ENCODE data around the gene E2F6.

The E2F6 gene, protein sequence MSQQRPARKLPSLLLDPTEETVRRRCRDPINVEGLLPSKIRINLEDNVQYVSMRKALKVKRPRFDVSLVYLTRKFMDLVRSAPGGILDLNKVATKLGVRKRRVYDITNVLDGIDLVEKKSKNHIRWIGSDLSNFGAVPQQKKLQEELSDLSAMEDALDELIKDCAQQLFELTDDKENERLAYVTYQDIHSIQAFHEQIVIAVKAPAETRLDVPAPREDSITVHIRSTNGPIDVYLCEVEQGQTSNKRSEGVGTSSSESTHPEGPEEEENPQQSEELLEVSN

DNA sequence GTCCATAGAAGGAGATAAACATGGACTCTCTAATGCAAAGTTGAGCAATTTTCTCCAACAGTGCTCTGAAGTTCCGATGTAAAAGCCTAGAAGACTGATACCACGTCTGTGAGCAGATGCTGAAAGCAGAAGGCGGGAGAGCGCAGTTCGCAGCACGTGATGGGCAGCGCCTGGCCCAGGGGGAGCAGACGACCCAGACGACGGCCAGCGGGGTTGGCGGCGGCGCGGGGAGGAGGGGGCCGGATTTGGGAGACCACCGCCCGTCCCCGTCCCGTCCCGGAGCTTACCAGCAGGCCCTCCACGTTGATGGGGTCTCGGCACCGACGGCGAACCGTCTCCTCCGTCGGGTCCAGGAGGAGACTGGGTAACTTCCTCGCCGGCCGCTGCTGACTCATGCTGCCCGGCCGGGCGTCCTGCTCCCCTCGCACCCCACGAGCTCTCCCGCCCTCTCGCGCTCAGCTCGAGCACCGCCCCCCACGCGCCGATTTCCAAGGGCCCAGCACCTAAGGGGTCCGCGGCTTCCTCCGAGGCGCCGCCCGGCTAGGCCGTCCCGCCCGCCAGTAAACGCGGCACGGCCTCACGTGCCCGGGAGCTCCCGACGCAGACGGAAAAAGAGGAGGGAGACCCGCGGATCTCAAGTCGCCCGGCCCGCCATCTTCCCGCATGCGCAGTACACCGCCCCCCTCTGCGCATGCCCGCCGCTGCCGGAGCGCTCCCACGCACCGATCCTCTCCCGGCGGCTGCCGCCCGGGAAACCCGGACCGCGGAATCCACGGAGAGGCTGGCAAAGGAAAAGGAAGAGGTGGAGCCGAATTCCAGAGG lies at the start of gene E2F6:
TSS of gene E2F6 (minus strand) at position 677 of the 822 bp plus-strand sequence. CDS start at position 395, 282 bp downstream.
- peaks cover 3 to 43% of the 10 kb centered on the region in 2 donors for H3K4me1 ChIP-seq (ENCODE audit: control insufficient read depth in 1 of 2, insufficient read depth in 2 of 2, low read length in 2 of 2)
- peak within 1 kb of the TSS; percentile 18 for H3K27ac ChIP-seq (ENCODE audit: low read length)
- H3K27me3 ChIP-seq (ENCODE audit: low read depth, low read length): no peaks in the 10 kb centered on the region
- peaks cover 0 to 7% of the 10 kb centered on the region in 2 donors for H3K36me3 ChIP-seq (ENCODE audit: control insufficient read depth in 1 of 2, insufficient read depth in 2 of 2, low read length in 2 of 2)
- H3K4me3 ChIP-seq (ENCODE audit: low read depth in 1 of 2, low read length in 2 of 2): peak within 1 kb of the TSS; percentile 60 to 77
- H3K9me3 ChIP-seq (ENCODE audit: control insufficient read depth in 1 of 2, low read length in 2 of 2): no peaks in the 10 kb centered on the region

DNA sequence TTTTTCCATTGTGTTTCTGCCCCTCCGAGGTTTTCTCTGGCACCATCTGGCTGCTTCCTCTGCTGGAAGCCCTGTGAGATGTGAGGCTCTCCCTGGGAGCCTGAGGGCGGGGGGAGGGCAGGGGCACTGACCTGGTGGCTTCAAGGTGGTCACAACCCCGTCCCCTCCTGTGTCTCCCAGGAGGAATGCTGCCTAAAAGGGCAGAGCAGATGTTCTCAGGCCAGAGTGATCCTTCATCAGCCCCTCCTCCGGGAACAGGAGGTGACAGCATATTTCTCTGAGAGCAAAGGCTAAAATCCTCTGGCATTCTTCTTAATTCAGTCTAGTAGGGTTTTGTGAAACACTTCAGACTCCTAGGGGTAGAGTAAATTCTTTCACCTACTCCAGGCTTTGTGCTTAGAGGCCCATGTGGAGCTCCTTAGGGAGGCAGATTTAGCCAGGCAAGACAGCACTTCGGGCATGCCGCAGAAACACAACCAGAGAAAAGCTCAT lies 49.6 kb upstream of the E2F6 start:
- Histone ChIP-seq H3K4me3 (ENCODE audit: low read depth in 1 of 2, low read length in 2 of 2) (no peak overlapping the region), H3K27ac (ENCODE audit: low read length) (no peak overlapping the region), H3K4me1 (ENCODE audit: control insufficient read depth in 1 of 2, insufficient read depth in 2 of 2, low read length in 2 of 2) (no peaks in the 10 kb centered on the region), H3K27me3 (ENCODE audit: low read depth, low read length) (no peaks in the 10 kb centered on the region), H3K36me3 (ENCODE audit: control insufficient read depth in 1 of 2, insufficient read depth in 2 of 2, low read length in 2 of 2) (no peaks in the 10 kb centered on the region), H3K9me3 (ENCODE audit: control insufficient read depth in 1 of 2, low read length in 2 of 2) (no peaks in the 10 kb centered on the region)

DNA sequence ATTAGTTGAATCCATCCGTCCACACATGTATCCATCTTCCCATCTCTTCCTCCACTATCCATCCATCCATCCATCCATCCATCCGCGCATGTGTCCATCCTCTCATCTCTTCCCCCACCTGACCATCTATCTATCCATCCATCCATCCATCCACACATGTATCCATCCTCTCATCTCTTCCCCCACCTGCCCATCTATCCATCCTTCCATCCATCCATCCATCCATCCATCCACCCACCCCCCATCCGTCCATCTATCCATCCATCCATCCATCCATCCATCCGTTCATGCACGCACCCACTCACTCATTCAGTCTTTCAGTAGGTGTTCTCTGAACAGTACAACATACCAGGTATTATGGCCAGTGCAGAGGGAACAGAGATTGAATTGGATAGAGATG lies 48.9 kb upstream of the E2F6 start:
- Histone ChIP-seq H3K9me3 (ENCODE audit: control insufficient read depth in 1 of 2, low read length in 2 of 2) (no peaks in the 10 kb centered on the region), H3K4me1 (ENCODE audit: control insufficient read depth in 1 of 2, insufficient read depth in 2 of 2, low read length in 2 of 2) (no peaks in the 10 kb centered on the region), H3K27me3 (ENCODE audit: low read depth, low read length) (no peaks in the 10 kb centered on the region), H3K36me3 (ENCODE audit: control insufficient read depth in 1 of 2, insufficient read depth in 2 of 2, low read length in 2 of 2) (no peaks in the 10 kb centered on the region), H3K4me3 (ENCODE audit: low read depth in 1 of 2, low read length in 2 of 2) (no peak overlapping the region), H3K27ac (ENCODE audit: low read length) (no peak overlapping the region)

DNA sequence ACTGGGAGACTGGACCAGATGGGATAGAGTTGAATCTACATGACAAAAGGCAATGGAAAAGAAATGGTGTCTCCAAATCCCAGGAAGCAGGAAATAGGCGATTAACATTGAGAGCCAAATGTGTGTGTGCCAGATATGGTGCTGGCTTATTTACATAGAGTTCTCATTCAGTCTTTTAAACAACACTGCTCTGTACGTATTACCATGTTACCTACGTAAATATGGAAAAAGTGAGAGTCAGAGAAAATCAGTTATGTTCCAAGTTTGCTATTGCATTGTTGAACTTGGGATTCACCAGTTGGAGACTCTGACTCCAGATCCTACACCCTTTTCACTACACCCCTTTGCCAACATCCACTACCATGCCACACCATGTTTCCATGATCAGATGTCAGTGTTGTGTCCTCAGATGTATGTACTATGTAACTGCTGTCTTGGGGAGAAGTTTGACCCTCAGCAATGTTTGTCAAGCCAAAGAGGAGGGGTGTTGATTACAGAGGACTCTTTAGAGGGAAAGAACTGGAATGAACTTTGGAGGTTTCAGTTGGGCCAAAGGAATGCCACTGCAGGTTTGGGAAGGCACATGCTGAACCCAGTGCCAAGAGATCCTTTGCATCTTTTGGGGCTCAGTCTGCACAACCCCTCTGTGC lies 48.2 kb upstream of the E2F6 start:
- no peaks in the 10 kb centered on the region for H3K36me3 ChIP-seq (ENCODE audit: control insufficient read depth in 1 of 2, insufficient read depth in 2 of 2, low read length in 2 of 2)
- H3K9me3 ChIP-seq (ENCODE audit: control insufficient read depth in 1 of 2, low read length in 2 of 2): no peaks in the 10 kb centered on the region
- H3K27me3 ChIP-seq (ENCODE audit: low read depth, low read length): no peaks in the 10 kb centered on the region
- no peak overlapping the region for H3K27ac ChIP-seq (ENCODE audit: low read length)
- no peak overlapping the region for H3K4me3 ChIP-seq (ENCODE audit: low read depth in 1 of 2, low read length in 2 of 2)
- H3K4me1 ChIP-seq (ENCODE audit: control insufficient read depth in 1 of 2, insufficient read depth in 2 of 2, low read length in 2 of 2): no peaks in the 10 kb centered on the region

DNA sequence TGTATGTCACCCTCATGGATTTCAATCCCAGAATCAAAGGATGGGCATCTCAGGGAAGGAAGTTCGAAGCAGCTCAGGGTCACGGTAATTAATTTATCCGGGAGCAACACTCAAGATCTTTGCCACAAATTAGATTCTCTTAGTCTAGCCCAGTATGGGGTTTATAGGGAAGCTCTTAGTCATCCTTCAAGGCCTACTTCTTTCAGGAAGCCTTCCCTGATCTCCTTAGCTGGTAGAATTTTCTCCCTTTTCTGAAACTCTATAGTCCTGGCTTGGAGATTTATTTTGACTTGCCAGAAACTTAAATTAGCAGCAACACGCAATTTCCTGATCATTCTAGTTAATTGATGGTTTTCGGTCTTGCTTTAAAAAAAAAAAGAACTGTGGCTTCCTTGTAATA lies 47.4 kb upstream of the E2F6 start:
- H3K27me3 ChIP-seq (ENCODE audit: low read depth, low read length): no peaks in the 10 kb centered on the region
- H3K4me1 ChIP-seq (ENCODE audit: control insufficient read depth in 1 of 2, insufficient read depth in 2 of 2, low read length in 2 of 2): no peaks in the 10 kb centered on the region
- no peaks in the 10 kb centered on the region for H3K36me3 ChIP-seq (ENCODE audit: control insufficient read depth in 1 of 2, insufficient read depth in 2 of 2, low read length in 2 of 2)
- H3K27ac ChIP-seq (ENCODE audit: low read length): no peak overlapping the region
- H3K4me3 ChIP-seq (ENCODE audit: low read depth in 1 of 2, low read length in 2 of 2): no peak overlapping the region
- no peaks in the 10 kb centered on the region for H3K9me3 ChIP-seq (ENCODE audit: control insufficient read depth in 1 of 2, low read length in 2 of 2)

DNA sequence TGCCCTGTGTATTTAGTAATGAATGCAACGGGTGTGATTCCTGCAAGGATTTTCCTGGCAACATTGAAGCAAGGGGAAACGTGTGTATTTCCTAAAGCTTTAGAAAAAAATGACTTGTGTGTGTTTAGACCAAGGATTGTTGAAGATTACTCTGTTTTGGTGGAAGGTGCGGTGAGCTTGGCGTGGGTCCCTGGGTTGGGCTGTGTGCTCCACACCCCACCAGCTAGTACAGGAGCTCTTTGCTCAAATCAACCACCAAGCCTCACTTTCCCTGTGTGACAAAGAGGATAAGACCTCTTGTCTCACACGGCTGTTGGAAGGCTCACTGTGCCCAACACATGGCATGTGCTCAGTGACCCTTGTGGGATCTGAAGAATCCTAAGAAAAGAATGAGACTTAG lies 46.5 kb upstream of the E2F6 start:
- Histone ChIP-seq H3K4me3 (ENCODE audit: low read depth in 1 of 2, low read length in 2 of 2) (no peak overlapping the region), H3K27ac (ENCODE audit: low read length) (no peak overlapping the region), H3K9me3 (ENCODE audit: control insufficient read depth in 1 of 2, low read length in 2 of 2) (no peaks in the 10 kb centered on the region)

DNA sequence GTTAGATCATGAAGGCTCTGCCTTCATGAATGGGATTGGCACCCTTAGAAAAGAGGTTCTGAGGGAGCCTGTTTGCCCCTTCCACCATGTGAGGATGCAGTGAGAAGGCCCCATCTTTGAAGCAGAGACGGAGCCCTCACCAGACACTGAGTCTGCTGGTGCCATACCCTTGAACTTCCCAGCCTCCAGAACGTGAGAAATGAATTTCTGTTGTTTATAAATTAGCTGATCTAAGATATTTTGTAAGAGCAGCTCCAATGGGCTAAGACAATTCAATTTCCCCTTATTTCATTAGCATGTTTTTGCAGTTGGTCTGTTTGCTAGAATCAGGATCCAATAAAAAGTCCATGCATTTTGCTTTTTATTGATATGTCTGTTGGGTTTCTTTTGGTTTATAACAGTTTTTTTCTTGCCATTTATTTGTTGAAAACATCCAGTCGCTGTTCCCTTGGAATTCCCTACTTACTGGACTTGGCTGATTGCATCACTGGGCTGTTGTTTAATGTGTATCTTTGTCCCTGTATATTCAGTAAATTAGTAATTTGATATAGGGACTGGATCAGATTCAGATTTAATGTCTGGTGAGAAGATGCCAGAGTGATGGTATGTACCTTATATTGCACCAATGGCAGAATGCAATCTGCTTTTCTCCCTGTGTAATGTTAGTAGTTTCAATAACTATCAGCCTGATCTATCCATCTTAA lies 43.8 kb upstream of the E2F6 start:
- Histone ChIP-seq H3K36me3 (ENCODE audit: control insufficient read depth in 1 of 2, insufficient read depth in 2 of 2, low read length in 2 of 2) (no peaks in the 10 kb centered on the region), H3K27ac (ENCODE audit: low read length) (no peak overlapping the region), H3K4me1 (ENCODE audit: control insufficient read depth in 1 of 2, insufficient read depth in 2 of 2, low read length in 2 of 2) (no peaks in the 10 kb centered on the region), H3K4me3 (ENCODE audit: low read depth in 1 of 2, low read length in 2 of 2) (no peak overlapping the region), H3K9me3 (ENCODE audit: control insufficient read depth in 1 of 2, low read length in 2 of 2) (no peaks in the 10 kb centered on the region), H3K27me3 (ENCODE audit: low read depth, low read length) (no peaks in the 10 kb centered on the region)

More for the DNA sequence above, 46.5 kb upstream of the E2F6 start:
- Histone ChIP-seq H3K36me3 (ENCODE audit: control insufficient read depth in 1 of 2, insufficient read depth in 2 of 2, low read length in 2 of 2) (no peaks in the 10 kb centered on the region), H3K27me3 (ENCODE audit: low read depth, low read length) (no peaks in the 10 kb centered on the region), H3K4me1 (ENCODE audit: control insufficient read depth in 1 of 2, insufficient read depth in 2 of 2, low read length in 2 of 2) (no peaks in the 10 kb centered on the region)

DNA sequence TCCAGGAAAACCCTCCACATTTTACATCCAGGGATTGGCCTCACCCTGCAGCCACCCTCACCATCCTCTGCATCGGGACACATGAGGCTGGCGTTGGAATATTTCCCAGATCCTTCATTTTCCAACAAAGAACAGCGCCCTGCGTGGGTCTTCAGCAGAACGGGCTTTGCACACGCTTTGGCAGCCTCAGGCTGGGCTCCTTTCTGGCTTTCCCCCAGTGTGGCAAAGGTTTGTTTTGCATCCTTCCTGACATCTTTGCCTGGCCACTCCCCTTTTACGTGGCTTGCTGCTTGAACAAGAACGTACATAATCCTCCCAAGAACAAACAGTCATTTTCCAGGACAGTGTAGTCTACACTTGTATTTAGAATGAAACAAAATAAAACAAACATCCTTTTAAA lies 42.3 kb upstream of the E2F6 start:
- Histone ChIP-seq H3K36me3 (ENCODE audit: control insufficient read depth in 1 of 2, insufficient read depth in 2 of 2, low read length in 2 of 2) (no peaks in the 10 kb centered on the region), H3K4me1 (ENCODE audit: control insufficient read depth in 1 of 2, insufficient read depth in 2 of 2, low read length in 2 of 2) (no peaks in the 10 kb centered on the region), H3K27me3 (ENCODE audit: low read depth, low read length) (no peaks in the 10 kb centered on the region), H3K9me3 (ENCODE audit: control insufficient read depth in 1 of 2, low read length in 2 of 2) (peaks cover 0 to 3% of the 10 kb centered on the region in 2 donors), H3K4me3 (ENCODE audit: low read depth in 1 of 2, low read length in 2 of 2) (no peak overlapping the region), H3K27ac (ENCODE audit: low read length) (no peak overlapping the region)

DNA sequence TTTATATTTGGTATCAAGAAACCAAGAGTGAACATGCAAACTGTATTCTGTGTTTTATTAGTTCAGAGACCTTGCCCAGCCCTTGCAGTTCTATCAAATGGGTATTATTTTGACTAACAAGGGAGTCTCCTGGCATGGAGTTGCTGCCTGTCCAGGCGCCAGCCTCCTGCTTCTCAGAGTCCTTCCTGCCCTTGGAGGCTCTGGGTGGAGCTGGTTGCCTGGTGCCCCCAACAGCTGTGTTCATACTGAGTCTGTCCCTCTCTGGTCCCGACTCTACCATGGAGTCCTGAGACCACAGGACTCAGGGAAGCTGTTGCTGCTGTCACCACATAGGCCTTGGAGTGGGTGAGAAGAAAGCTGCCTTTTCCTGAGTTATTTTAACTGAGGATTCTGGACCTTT lies 41.6 kb upstream of the E2F6 start:
- no peaks in the 10 kb centered on the region for H3K27me3 ChIP-seq (ENCODE audit: low read depth, low read length)
- no peaks in the 10 kb centered on the region for H3K4me1 ChIP-seq (ENCODE audit: control insufficient read depth in 1 of 2, insufficient read depth in 2 of 2, low read length in 2 of 2)
- H3K27ac ChIP-seq (ENCODE audit: low read length): no peak overlapping the region
- no peaks in the 10 kb centered on the region for H3K36me3 ChIP-seq (ENCODE audit: control insufficient read depth in 1 of 2, insufficient read depth in 2 of 2, low read length in 2 of 2)
- no peak overlapping the region for H3K4me3 ChIP-seq (ENCODE audit: low read depth in 1 of 2, low read length in 2 of 2)
- peaks cover 0 to 4% of the 10 kb centered on the region in 2 donors for H3K9me3 ChIP-seq (ENCODE audit: control insufficient read depth in 1 of 2, low read length in 2 of 2)

DNA sequence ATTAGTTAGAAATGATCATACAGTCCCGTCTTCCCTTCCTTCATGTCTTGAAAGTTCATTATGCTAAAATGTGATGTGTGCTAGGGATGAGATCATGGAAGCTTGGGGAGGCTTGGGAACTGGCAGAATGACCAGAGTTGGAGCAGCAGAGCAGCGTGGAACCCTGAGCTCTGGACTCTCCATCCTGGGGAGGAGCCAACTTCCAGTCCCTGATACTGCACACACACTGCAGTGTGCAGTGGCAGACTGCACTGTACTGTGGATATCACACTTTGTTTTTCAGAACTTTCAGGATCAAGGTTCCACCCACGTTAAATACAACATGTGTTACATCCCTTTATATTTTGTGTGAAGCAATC lies 40.6 kb upstream of the E2F6 start:
- Histone ChIP-seq H3K36me3 (ENCODE audit: control insufficient read depth in 1 of 2, insufficient read depth in 2 of 2, low read length in 2 of 2) (no peaks in the 10 kb centered on the region), H3K27me3 (ENCODE audit: low read depth, low read length) (no peaks in the 10 kb centered on the region), H3K4me3 (ENCODE audit: low read depth in 1 of 2, low read length in 2 of 2) (no peak overlapping the region), H3K4me1 (ENCODE audit: control insufficient read depth in 1 of 2, insufficient read depth in 2 of 2, low read length in 2 of 2) (no peaks in the 10 kb centered on the region), H3K27ac (ENCODE audit: low read length) (no peak overlapping the region), H3K9me3 (ENCODE audit: control insufficient read depth in 1 of 2, low read length in 2 of 2) (peaks cover 0 to 4% of the 10 kb centered on the region in 2 donors)
